Retina (tissue), 1 donor: ENCODE data around the gene PPP5C.
"Not testable (repeated sequence)": the region's sequence is repeated elsewhere in the genome, so short reads cannot be mapped to it uniquely, and the experiment has no call there.

Source experiments
- DNase-seq: peaks from one replicate; pipeline ENCODE4 v3.0.0-alpha.2; 2016

The PPP5C gene

DNA sequence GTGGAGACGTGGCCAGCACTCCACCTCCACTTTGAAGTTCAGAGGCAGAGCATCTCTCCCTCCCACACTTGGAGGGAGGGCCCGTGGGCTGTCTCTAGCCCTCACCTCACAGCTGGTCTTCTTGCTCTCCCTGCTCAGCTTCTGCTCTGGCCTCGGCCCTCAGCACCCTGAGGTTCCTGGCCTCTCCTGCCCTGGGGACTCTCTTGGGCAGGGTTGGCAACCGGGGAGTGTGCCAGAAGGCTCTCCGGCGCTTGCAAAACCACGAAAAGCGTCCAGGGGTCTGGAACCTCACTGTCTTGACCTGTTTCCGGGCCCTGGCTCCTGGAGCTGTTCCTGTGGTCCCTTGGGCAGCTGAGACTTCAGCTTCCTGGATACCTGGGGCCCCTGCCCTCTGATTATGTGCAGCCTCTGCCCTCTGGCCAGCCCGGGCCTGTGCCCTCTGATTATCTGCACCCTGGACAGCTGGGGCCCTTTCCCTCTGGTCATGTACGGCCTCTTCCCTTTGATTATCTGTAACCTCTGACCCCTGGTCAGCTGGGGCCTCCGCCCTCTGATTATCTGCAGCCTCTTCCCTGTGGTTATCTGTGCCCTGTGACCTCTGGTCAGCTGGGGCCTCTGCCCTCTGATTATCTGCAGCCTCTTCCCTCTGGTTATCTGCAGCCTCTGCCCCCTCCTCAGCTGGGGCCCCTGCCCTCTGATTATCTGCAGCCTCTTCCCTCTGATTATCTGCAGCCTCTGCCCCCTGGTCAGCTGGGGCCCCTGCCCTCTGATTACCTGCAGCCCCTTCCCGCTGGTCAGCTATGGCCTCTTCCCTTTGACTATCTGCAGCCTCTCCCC, 64.4 kb downstream of the PPP5C start:
- DNase-seq = no peak

- peak; percentile 73 for DNase-seq
Measured at GRCh38 chr19:46411925-46412649, 65.2 kb downstream of the PPP5C start.

GRCh38 chr19:46412650-46413261, 65.9 kb downstream of the PPP5C start:
- DNase-seq = peak; percentile 55

- peak; percentile 92 for DNase-seq
Measured at GRCh38 chr19:46413262-46414031, 66.6 kb downstream of the PPP5C start, which contains the start of gene CCDC8. TSS of gene CCDC8 (minus strand) at chr19:46413564. CDS start at chr19:46412810, 754 bp downstream.

DNA sequence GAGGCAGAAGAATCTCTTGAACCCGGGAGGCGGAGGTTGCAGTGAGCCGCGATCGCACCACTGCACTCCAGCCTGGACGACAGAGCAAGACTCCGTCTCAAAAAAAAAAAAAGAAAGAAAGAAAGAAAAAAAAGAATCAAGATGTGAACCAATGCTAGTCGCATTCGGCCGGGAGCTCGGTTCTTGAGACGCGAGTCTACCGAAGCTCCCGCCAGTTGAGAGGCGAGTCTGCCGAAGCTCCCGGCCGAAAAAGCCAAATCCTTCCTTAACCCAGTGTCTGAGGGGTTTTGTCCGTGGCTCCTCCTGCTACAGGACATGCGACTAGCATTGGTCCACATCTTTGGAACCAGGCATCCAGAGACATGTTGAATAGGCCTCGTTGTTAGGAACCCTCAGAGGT, 68.0 kb downstream of the PPP5C start:
- DNase-seq = not testable (repeated sequence)

- peak; percentile 90 for DNase-seq
Measured at GRCh38 chr19:46415804-46416709, 69.2 kb downstream of the PPP5C start.

DNA sequence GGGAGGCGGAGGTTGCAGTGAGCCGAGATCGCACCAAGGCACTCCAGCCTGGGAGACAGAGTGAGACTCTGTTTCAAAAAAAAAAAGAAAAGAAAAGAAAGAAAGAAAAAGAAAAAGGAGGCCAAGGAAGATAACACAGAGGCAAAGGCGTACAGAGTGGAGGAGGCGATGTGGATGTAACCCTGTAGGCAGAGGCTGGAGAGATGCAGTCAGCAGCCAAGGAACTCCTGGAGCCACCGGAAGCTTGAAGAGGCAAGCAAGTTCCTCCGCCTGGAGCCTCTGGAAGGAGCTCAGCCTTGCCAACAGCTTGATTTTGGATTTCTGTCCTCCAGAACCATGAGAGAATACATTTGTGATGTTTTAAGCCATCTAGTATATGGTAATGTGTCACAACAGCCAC, 73.2 kb downstream of the PPP5C start:
- no peak for DNase-seq

DNA sequence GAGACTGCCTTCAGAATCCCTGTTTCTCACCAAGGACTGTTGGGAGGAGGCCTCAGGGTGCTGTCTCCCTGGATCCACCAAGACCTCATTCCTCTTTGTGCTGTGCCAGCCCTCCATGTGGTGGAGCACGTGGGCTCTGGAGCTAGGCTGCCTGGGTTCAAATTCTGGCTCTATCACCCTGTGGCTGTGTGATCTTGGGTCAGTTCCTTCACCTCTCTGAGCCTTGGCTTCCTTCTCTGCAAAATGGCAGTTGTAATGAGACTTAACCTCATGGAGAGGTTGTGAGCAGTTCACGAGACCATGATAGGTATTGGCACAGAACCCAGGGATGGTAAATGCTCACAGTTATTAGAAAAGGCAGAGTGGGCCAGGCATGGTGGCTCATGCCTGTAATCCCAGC, 75.5 kb downstream of the PPP5C start:
- no peak for DNase-seq

- DNase-seq = no peak
Measured at GRCh38 chr19:46423188-46423587, 76.3 kb downstream of the PPP5C start.

DNA sequence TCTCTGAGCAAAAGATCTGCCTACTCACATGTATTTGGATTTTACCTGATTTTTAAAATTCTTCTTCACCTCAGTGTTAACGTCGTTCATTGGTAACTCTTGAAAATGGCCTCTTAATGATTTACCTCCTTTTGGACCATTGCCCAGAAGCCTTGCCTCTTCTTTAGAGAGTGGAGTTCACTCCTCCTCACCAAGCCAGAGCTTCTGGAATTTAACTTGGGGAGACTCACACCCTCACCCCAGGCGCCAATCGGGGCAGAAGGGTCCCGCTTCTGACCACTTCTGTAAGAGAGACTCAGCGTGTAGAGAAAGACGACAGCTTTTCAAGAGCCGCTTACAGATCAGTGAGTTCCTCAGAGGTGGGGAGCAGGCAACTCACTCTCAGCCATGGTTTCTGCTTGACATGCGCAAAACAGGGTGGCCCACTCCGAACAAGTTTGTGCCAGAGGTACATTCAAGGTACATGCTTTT, 79.2 kb downstream of the PPP5C start:
- no peak for DNase-seq

- peak; percentile 90 for DNase-seq
Measured at GRCh38 chr19:46426506-46427162, 79.7 kb downstream of the PPP5C start.

GRCh38 chr19:46427518-46428045, 80.7 kb downstream of the PPP5C start:
- no peak for DNase-seq

- DNase-seq = peak; percentile 93
Measured at GRCh38 chr19:46428239-46429135, 81.6 kb downstream of the PPP5C start, which contains the start of gene PNMA8C. TSS of gene PNMA8C (minus strand) at chr19:46428936. CDS start at chr19:46428359, 577 bp downstream.

DNA sequence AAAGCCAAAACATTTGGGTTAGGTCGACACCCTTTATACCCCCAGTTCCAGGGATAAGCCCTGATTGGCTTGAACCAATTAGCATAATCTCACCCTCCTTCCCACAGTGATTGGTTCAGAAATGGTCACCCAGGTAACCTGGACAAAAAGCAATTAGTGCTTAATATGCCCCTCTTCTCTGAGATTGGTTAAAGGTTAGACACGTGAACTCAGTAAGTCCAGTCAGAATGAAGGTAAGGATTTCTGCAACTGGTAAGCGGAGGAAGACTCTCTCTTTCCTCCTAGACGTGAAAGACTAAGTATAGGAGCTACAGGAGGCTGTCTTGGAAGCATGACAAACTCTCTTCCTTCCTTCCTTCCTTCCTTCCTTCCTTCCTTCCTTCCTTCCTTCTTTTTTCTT, 83.1 kb downstream of the PPP5C start:
- no peak for DNase-seq

- DNase-seq = no peak
Measured at GRCh38 chr19:46431824-46432223, 84.9 kb downstream of the PPP5C start.

- not testable (repeated sequence) for DNase-seq
Measured at GRCh38 chr19:46433470-46433869, 86.6 kb downstream of the PPP5C start.

GRCh38 chr19:46435009-46435408, 88.1 kb downstream of the PPP5C start:
- no peak for DNase-seq

- not testable (repeated sequence) for DNase-seq
Measured at GRCh38 chr19:46435689-46436088, 88.8 kb downstream of the PPP5C start.
